IPS-NIHi7 (cell line): ENCODE results near the gene HNMT.
"Not testable (repeated sequence)": the region's sequence is repeated elsewhere in the genome, so short reads cannot be mapped to it uniquely, and the experiment has no call there.

ENCODE experiments used
- DNase-seq: peaks from one replicate; pipeline ENCODE4 v3.0.0; 2012; ENCODE audit warnings: mixed read lengths; ENCODE audit errors: extremely low spot score

The HNMT gene

DNA sequence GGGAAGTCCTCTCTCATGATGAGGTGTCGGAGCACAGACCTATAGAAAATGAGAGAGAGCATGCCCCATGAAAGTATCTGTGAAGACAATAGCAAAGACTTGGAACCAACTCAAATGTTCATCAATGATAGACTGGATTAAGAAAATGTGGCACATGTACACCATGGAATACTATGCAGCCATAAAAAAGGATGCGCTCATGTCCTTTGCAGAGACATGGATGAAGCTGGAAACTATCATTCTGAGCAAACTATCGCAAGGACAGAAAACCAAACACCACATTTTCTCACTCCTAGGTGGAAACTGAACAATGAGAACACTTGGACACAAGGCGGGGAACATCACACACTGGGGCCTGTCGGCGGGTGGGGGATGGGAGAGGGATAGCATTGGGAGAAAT lies 79.3 kb downstream of the HNMT start:
- DNase-seq = not testable (repeated sequence)

DNA sequence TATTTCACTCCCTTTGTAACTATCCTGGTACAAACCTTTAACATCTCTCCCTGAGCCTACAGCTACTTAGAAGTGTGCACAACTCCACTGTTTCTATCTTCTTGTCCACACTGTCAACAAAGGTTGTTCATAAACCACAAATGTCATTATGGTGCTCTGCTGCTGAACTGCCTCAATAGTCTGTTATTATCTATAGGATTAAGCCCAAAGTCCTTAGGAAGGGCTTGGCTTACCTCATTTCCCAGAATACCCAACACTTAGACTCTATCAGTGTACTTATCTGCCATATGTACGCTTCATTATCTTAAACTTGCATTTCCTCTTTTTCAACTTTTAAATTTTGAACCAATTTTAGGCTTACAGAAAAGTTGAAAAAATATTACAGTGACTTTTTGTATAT lies 94.2 kb downstream of the HNMT start:
- no peak for DNase-seq

DNA sequence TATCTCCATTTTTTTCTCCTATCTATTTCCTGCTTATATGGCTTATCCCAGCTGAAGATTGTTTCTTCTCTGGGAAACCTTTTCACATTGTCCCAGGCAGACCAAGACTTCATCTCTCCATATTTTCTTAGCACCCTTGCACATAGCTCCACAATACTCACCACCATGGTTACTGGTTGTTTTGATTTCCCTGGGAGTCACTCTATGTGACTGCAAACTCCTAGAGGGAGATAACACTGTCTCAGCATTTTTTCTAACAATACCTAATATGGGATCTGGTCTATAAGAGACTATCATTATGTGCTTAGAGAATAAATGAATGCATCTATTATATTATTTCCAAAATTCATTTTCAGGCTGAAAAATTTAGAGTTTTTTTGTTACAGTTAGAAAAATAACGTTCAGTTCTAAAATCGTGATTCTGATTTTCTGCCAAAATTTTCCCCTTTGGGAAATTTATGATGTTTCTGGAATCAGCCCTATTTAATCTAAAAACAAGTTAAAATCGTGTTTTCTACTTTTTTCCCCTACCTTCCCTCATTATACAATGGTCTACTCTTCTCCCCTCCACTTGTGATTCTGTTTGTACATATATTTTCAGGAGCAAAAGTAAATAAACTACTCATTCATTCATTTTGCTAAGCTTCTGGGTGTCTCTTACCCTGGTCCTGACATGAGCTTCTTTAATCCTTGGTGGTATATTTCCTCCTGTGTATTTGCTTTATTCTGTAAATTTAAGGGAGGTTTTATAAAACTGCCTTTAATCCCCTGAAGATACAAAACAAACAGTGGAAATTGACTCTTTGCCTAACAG lies 95.4 kb downstream of the HNMT start:
- no peak for DNase-seq

DNA sequence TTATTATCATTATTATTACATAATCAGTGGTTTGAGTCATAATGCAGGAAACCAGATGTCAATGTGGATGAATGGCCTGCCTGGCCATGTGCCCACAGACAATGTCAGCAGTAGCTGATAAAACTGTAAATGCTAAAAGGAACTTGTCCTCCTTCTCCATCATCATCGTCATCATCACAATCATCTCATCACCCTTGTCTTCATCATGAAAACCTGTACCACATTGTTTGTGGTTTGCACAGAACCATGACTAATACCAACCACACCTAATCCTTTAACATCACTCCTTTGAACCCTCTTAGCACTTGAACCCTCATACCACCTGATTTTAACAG lies 96.0 kb downstream of the HNMT start:
- no peak for DNase-seq

DNA sequence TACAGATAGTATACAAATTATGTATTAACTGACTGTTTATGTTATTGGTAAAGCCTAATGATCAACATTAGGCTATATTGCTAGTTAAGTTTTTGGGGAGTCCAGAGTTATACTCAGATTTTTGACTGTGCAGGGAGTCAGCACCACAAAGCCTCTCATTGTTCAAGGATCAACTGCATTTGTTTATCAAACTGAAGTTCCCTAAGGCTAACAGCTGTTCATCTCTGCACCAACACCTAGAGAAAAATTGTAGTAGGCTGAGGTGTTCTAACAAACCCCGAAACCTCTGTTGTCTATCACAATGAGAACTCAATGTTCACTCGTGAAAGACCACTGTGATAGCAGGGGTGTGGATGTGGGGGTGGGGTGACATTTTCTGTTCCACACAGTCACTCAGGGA lies 97.7 kb downstream of the HNMT start:
- DNase-seq = no peak

- DNase-seq = no peak
Measured at GRCh38 chr2:138063181-138063580, 98.9 kb downstream of the HNMT start.
